WTC11 (cell line): ENCODE results near the gene UBXN4. TPM values are rescaled to one million over a fixed set of nuclear protein-coding genes. Genes with fewer than 3 reads are reported as not detected.

Experiments used
- ATAC-seq: fragments of 200-7000 bp; cut with Tn5 transposase; 2 replicates; pipeline ENCODE4 v1.10.0; 2021; ENCODE audit warnings: mild to moderate bottlenecking, moderate library complexity
- CTCF ChIA-PET: fragments of 300-600 bp; sonication (Branson Sonifier 250); formaldehyde crosslinking; loops from one replicate; lab custom pipeline; 2021; ENCODE audit warnings: antibody characterized with exemption; lab: Charles Lee
- POLR2A ChIA-PET: fragments of 350-600 bp; sonication (Branson Sonifier 250); formaldehyde crosslinking; loops from one replicate; lab custom pipeline; 2021; ENCODE audit warnings: antibody characterized with exemption; lab: Charles Lee
- DNase-seq: peaks from one replicate; pipeline ENCODE4 v3.0.0; 2021; ENCODE audit warnings: low spot score
- H3K27ac Mint-ChIP-seq: 2 replicates; pipeline ENCODE4 v1.8.0; 2021; ENCODE audit warnings: mixed read lengths
- H3K27me3 Mint-ChIP-seq: 2 replicates; pipeline ENCODE4 v1.8.0; 2021; ENCODE audit warnings: low read depth, mild to moderate bottlenecking, moderate library complexity, mixed read lengths
- H3K36me3 Mint-ChIP-seq: 2 replicates; pipeline ENCODE4 v1.8.0; 2021; ENCODE audit warnings: mixed read lengths
- H3K4me1 Mint-ChIP-seq: 2 replicates; pipeline ENCODE4 v1.8.0; 2022; ENCODE audit warnings: mixed read lengths
- H3K4me3 Mint-ChIP-seq: 2 replicates; pipeline ENCODE4 v1.8.0; 2021; ENCODE audit warnings: mild to moderate bottlenecking, moderate library complexity, mixed read lengths
- H3K9me3 Mint-ChIP-seq: 2 replicates; pipeline ENCODE4 v1.8.0; 2021; ENCODE audit warnings: mixed read lengths
- ATF1 ChIP-seq: sonication (generic); formaldehyde crosslinking; IDR thresholded peaks from 2 replicates; pipeline ENCODE4 v1.8.1; 2023; ENCODE audit warnings: mild to moderate bottlenecking, moderate library complexity, missing genetic modification reagents
- ESRRA ChIP-seq: sonication (generic); formaldehyde crosslinking; IDR thresholded peaks from 2 replicates; pipeline ENCODE4 v1.8.1; 2022; ENCODE audit warnings: mild to moderate bottlenecking, missing genetic modification reagents, borderline replicate concordance
- FOXJ3 ChIP-seq: sonication (generic); formaldehyde crosslinking; IDR thresholded peaks from 2 replicates; pipeline ENCODE4 v1.9.0; 2021; ENCODE audit warnings: missing genetic modification reagents, mild to moderate bottlenecking, borderline replicate concordance
- GRHL2 ChIP-seq: fragments of 250-450 bp; sonication (Bioruptor Pico); IDR thresholded peaks from 2 replicates; pipeline ENCODE4 v1.8.0; 2022; ENCODE audit warnings: mild to moderate bottlenecking, moderate library complexity; ENCODE audit not compliant: insufficient replicate concordance, severe bottlenecking
- HMGA2 ChIP-seq: fragments of 250-450 bp; sonication (Bioruptor Pico); IDR thresholded peaks from 2 replicates; pipeline ENCODE4 v1.4.0; 2021; ENCODE audit warnings: mild to moderate bottlenecking, moderate library complexity
- JAZF1 ChIP-seq: fragments of 250-450 bp; sonication (Bioruptor Pico); IDR thresholded peaks from 2 replicates; pipeline ENCODE4 v1.9.0; 2021; ENCODE audit warnings: moderate library complexity, mild to moderate bottlenecking, inconsistent platforms
- NFATC4 ChIP-seq: fragments of 250-450 bp; sonication (Bioruptor Pico); IDR thresholded peaks from 2 replicates; pipeline ENCODE4 v1.9.0; 2021; ENCODE audit warnings: mild to moderate bottlenecking
- NFYB ChIP-seq: sonication (generic); formaldehyde crosslinking; conservative IDR thresholded peaks from 2 replicates; pipeline ENCODE4 v1.8.0; 2022; ENCODE audit warnings: low read depth, missing genetic modification reagents
- NR1H2 ChIP-seq: sonication (generic); formaldehyde crosslinking; IDR thresholded peaks from 2 replicates; pipeline ENCODE4 v1.9.0; 2021; ENCODE audit warnings: mild to moderate bottlenecking, moderate library complexity, missing genetic modification reagents
- RORB ChIP-seq: fragments of 250-450 bp; sonication (Bioruptor Pico); IDR thresholded peaks from 2 replicates; pipeline ENCODE4 v1.9.0; 2021; ENCODE audit warnings: mild to moderate bottlenecking
- SMAD3 ChIP-seq: sonication (generic); formaldehyde crosslinking; IDR thresholded peaks from 2 replicates; pipeline ENCODE4 v1.8.0; 2022; ENCODE audit warnings: missing genetic modification reagents, mild to moderate bottlenecking, borderline replicate concordance
- SOX15 ChIP-seq: fragments of 250-450 bp; sonication (Bioruptor Pico); IDR thresholded peaks from 2 replicates; pipeline ENCODE4 v1.9.0; 2021; ENCODE audit warnings: mild to moderate bottlenecking
- TEAD4 ChIP-seq: sonication (generic); formaldehyde crosslinking; IDR thresholded peaks from 2 replicates; pipeline ENCODE4 v1.8.0; 2022; ENCODE audit warnings: mild to moderate bottlenecking, missing genetic modification reagents
- TP53 ChIP-seq: sonication (generic); formaldehyde crosslinking; IDR thresholded peaks from 2 replicates; pipeline ENCODE4 v1.8.1; 2023; ENCODE audit warnings: mild to moderate bottlenecking, missing genetic modification reagents
- ZNF232 ChIP-seq: sonication (generic); formaldehyde crosslinking; IDR thresholded peaks from 2 replicates; pipeline ENCODE4 v1.8.0; 2022; ENCODE audit warnings: mild to moderate bottlenecking, missing genetic modification reagents
- ZNF423 ChIP-seq: fragments of 250-450 bp; sonication (Bioruptor Pico); IDR thresholded peaks from 2 replicates; pipeline ENCODE4 v2.1.2; 2022; ENCODE audit warnings: mild to moderate bottlenecking, moderate library complexity
- ZNF671 ChIP-seq: fragments of 250-450 bp; sonication (Bioruptor Pico); IDR thresholded peaks from 2 replicates; pipeline ENCODE4 v1.8.0; 2021; ENCODE audit warnings: mild to moderate bottlenecking
- total RNA-seq: library from RNA; stranded (reverse); gene quantifications from 3 replicates; pipeline ENCODE4 v1.2.3, GENCODE V29; 2021
- TF ChIP-seq, protein P1 (sequence below): sonication (generic); formaldehyde crosslinking; conservative IDR thresholded peaks from 2 replicates; pipeline ENCODE4 v1.8.1; 2022; ENCODE audit warnings: mild to moderate bottlenecking, missing genetic modification reagents
- TF ChIP-seq, protein P2 (sequence below): sonication (generic); formaldehyde crosslinking; IDR thresholded peaks from 2 replicates; pipeline ENCODE4 v1.8.0; 2022; ENCODE audit warnings: missing genetic modification reagents
- TF ChIP-seq, protein P3 (sequence below): sonication (generic); formaldehyde crosslinking; IDR thresholded peaks from 2 replicates; pipeline ENCODE4 v1.8.0; 2023; ENCODE audit warnings: missing genetic modification reagents
- TF ChIP-seq, protein P4 (sequence below): sonication (generic); formaldehyde crosslinking; IDR thresholded peaks from 2 replicates; pipeline ENCODE4 v1.8.1; 2023; ENCODE audit warnings: mild to moderate bottlenecking, missing genetic modification reagents
- TF ChIP-seq, protein P5 (sequence below): sonication (generic); formaldehyde crosslinking; IDR thresholded peaks from 2 replicates; pipeline ENCODE4 v1.8.1; 2023; ENCODE audit warnings: mild to moderate bottlenecking, missing genetic modification reagents
- TF ChIP-seq, protein P6 (sequence below): sonication (generic); formaldehyde crosslinking; IDR thresholded peaks from 2 replicates; pipeline ENCODE4 v1.8.1; 2023; ENCODE audit warnings: mild to moderate bottlenecking, missing genetic modification reagents, moderate library complexity
- TF ChIP-seq, protein P7 (sequence below): sonication (generic); formaldehyde crosslinking; IDR thresholded peaks from 2 replicates; pipeline ENCODE4 v1.8.0; 2023; ENCODE audit warnings: mild to moderate bottlenecking, missing genetic modification reagents

UBXN4 gene
- total RNA-seq, 1 experiment from 2014 or later: 68.1 TPM

DNA sequence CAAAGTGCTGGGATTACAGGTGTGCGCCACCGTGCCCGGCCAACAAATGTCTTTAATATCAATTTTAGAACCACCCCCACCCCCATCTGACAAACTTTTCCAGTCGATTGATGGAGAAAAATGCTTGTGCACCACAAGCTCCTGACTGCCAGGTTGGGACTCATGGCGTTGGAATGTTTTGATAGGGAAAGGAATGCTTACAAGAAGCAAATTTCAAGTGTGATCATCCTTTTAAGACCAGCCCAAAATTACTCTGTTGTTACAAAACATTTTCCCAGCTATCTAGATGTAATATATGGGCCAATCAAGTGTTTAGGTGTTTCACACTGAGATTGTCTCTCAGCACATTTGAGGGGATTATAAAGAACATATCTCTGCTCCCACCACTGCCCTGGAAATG, 45.2 kb downstream of the UBXN4 start (continued):
- TF ChIP-seq, protein P1, sequence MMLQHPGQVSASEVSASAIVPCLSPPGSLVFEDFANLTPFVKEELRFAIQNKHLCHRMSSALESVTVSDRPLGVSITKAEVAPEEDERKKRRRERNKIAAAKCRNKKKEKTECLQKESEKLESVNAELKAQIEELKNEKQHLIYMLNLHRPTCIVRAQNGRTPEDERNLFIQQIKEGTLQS: no peak
- TF ChIP-seq, protein P2, sequence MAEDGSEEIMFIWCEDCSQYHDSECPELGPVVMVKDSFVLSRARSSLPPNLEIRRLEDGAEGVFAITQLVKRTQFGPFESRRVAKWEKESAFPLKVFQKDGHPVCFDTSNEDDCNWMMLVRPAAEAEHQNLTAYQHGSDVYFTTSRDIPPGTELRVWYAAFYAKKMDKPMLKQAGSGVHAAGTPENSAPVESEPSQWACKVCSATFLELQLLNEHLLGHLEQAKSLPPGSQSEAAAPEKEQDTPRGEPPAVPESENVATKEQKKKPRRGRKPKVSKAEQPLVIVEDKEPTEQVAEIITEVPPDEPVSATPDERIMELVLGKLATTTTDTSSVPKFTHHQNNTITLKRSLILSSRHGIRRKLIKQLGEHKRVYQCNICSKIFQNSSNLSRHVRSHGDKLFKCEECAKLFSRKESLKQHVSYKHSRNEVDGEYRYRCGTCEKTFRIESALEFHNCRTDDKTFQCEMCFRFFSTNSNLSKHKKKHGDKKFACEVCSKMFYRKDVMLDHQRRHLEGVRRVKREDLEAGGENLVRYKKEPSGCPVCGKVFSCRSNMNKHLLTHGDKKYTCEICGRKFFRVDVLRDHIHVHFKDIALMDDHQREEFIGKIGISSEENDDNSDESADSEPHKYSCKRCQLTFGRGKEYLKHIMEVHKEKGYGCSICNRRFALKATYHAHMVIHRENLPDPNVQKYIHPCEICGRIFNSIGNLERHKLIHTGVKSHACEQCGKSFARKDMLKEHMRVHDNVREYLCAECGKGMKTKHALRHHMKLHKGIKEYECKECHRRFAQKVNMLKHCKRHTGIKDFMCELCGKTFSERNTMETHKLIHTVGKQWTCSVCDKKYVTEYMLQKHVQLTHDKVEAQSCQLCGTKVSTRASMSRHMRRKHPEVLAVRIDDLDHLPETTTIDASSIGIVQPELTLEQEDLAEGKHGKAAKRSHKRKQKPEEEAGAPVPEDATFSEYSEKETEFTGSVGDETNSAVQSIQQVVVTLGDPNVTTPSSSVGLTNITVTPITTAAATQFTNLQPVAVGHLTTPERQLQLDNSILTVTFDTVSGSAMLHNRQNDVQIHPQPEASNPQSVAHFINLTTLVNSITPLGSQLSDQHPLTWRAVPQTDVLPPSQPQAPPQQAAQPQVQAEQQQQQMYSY (CRISPR knock-in tag): no peak
- TF ChIP-seq FOXJ3: no peak
- TF ChIP-seq, protein P3, sequence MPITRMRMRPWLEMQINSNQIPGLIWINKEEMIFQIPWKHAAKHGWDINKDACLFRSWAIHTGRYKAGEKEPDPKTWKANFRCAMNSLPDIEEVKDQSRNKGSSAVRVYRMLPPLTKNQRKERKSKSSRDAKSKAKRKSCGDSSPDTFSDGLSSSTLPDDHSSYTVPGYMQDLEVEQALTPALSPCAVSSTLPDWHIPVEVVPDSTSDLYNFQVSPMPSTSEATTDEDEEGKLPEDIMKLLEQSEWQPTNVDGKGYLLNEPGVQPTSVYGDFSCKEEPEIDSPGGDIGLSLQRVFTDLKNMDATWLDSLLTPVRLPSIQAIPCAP (CRISPR knock-in tag): no peak
- TF ChIP-seq ESRRA (CRISPR knock-in tag): no peak

DNA sequence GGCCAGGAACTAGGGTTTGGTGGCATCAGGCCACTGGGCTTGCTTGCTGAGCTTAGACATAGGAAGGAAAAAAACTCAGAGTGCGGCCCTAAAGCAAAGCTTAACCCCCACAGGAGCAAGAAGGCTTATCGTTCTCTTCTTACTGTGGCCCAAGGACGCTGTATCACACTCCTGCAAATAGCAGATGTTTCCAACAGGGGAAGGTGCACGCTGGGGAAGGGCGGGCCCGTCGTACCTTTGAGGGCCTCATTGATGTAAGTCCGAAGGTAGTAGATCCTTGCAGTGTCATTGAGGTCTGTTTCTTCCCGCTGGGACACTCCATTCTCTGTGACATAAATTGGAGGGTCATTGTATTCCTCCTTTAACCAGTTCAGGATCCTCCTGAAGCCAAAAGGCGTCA, 48.8 kb downstream of the UBXN4 start:
- no peaks in the 10 kb centered on the region for H3K27me3 Mint-ChIP-seq
- no peak for TF ChIP-seq TP53 (CRISPR knock-in tag)
- TF ChIP-seq ESRRA (CRISPR knock-in tag): no peak
- TF ChIP-seq TEAD4 (CRISPR knock-in tag): no peak
- TF ChIP-seq, protein P4, sequence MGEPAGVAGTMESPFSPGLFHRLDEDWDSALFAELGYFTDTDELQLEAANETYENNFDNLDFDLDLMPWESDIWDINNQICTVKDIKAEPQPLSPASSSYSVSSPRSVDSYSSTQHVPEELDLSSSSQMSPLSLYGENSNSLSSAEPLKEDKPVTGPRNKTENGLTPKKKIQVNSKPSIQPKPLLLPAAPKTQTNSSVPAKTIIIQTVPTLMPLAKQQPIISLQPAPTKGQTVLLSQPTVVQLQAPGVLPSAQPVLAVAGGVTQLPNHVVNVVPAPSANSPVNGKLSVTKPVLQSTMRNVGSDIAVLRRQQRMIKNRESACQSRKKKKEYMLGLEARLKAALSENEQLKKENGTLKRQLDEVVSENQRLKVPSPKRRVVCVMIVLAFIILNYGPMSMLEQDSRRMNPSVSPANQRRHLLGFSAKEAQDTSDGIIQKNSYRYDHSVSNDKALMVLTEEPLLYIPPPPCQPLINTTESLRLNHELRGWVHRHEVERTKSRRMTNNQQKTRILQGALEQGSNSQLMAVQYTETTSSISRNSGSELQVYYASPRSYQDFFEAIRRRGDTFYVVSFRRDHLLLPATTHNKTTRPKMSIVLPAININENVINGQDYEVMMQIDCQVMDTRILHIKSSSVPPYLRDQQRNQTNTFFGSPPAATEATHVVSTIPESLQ (CRISPR knock-in tag): no peak
- no peak for TF ChIP-seq ZNF671 (CRISPR knock-in tag)
- no peak for TF ChIP-seq NFATC4 (CRISPR knock-in tag)
- TF ChIP-seq ZNF423: no peak
- no peak for TF ChIP-seq HMGA2 (CRISPR knock-in tag)
- TF ChIP-seq, protein P5, sequence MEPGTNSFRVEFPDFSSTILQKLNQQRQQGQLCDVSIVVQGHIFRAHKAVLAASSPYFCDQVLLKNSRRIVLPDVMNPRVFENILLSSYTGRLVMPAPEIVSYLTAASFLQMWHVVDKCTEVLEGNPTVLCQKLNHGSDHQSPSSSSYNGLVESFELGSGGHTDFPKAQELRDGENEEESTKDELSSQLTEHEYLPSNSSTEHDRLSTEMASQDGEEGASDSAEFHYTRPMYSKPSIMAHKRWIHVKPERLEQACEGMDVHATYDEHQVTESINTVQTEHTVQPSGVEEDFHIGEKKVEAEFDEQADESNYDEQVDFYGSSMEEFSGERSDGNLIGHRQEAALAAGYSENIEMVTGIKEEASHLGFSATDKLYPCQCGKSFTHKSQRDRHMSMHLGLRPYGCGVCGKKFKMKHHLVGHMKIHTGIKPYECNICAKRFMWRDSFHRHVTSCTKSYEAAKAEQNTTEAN: no peak
- no peak for TF ChIP-seq RORB (CRISPR knock-in tag)
- no peak for TF ChIP-seq ZNF232 (CRISPR knock-in tag)
- TF ChIP-seq NR1H2: no peak
- no peak for TF ChIP-seq NFYB
- TF ChIP-seq ATF1 (CRISPR knock-in tag): no peak
- TF ChIP-seq, protein P6, sequence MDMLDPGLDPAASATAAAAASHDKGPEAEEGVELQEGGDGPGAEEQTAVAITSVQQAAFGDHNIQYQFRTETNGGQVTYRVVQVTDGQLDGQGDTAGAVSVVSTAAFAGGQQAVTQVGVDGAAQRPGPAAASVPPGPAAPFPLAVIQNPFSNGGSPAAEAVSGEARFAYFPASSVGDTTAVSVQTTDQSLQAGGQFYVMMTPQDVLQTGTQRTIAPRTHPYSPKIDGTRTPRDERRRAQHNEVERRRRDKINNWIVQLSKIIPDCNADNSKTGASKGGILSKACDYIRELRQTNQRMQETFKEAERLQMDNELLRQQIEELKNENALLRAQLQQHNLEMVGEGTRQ: no peak
- TF ChIP-seq, protein P7, sequence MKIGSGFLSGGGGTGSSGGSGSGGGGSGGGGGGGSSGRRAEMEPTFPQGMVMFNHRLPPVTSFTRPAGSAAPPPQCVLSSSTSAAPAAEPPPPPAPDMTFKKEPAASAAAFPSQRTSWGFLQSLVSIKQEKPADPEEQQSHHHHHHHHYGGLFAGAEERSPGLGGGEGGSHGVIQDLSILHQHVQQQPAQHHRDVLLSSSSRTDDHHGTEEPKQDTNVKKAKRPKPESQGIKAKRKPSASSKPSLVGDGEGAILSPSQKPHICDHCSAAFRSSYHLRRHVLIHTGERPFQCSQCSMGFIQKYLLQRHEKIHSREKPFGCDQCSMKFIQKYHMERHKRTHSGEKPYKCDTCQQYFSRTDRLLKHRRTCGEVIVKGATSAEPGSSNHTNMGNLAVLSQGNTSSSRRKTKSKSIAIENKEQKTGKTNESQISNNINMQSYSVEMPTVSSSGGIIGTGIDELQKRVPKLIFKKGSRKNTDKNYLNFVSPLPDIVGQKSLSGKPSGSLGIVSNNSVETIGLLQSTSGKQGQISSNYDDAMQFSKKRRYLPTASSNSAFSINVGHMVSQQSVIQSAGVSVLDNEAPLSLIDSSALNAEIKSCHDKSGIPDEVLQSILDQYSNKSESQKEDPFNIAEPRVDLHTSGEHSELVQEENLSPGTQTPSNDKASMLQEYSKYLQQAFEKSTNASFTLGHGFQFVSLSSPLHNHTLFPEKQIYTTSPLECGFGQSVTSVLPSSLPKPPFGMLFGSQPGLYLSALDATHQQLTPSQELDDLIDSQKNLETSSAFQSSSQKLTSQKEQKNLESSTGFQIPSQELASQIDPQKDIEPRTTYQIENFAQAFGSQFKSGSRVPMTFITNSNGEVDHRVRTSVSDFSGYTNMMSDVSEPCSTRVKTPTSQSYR (CRISPR knock-in tag): no peak
- TF ChIP-seq GRHL2 (CRISPR knock-in tag): no peak
- TF ChIP-seq SMAD3: no peak
- no peak for TF ChIP-seq SOX15
- no peak for TF ChIP-seq JAZF1 (CRISPR knock-in tag)
- no peak overlapping the region for H3K4me3 Mint-ChIP-seq
- no peak overlapping the region; the same call in 1 of the 2 replicates for H3K27ac Mint-ChIP-seq
- POLR2A ChIA-PET: no interaction called here
- H3K9me3 Mint-ChIP-seq: peaks cover 16% of the 10 kb centered on the region
- peaks cover 9% of the 10 kb centered on the region for H3K36me3 Mint-ChIP-seq
- no peak for ATAC-seq
- CTCF ChIA-PET: interaction anchor here (0.6 kb wide), 1 partner anchor 21 kb away, joined by 3 read pairs; no protein-coding TSS in a partner anchor
- no peak for DNase-seq
- no peaks in the 10 kb centered on the region for H3K4me1 Mint-ChIP-seq
